K562 (cell line): ENCODE measurements around the gene DPAGT1. TPM values are rescaled to one million over a fixed set of nuclear protein-coding genes. Genes with fewer than 3 reads are reported as not detected.

Source experiments
- ATF4 ChIP-seq: fragments of 450-650 bp; formaldehyde crosslinking; IDR thresholded peaks from 2 replicates; pipeline ENCODE4 v1.4.0; 2022; ENCODE audit warnings: mild to moderate bottlenecking, moderate library complexity
- CBX2 ChIP-seq: fragments of 200-600 bp; sonication (generic); IDR thresholded peaks from one replicate; pipeline ENCODE4 v1.6.1; 2012; ENCODE audit warnings: mild to moderate bottlenecking, low read length, inconsistent platforms; ENCODE audit not compliant: insufficient read depth, poor library complexity, severe bottlenecking
- ELK3 ChIP-seq: fragments of 450-650 bp; formaldehyde crosslinking; IDR thresholded peaks from 2 replicates; pipeline ENCODE4 v1.4.0; 2020; ENCODE audit warnings: mild to moderate bottlenecking
- HMG20B ChIP-seq: fragments of 250-450 bp; sonication (Bioruptor Pico); IDR thresholded peaks from 2 replicates; pipeline ENCODE4 v1.5.0; 2021; ENCODE audit warnings: mild to moderate bottlenecking
- HMGXB4 ChIP-seq: sonication (generic); formaldehyde crosslinking; IDR thresholded peaks from 2 replicates; pipeline ENCODE4 v1.8.1; 2023; ENCODE audit warnings: mild to moderate bottlenecking, missing genetic modification reagents
- KDM4B ChIP-seq, 2 experiments: fragments of 450-650 bp in 1 of 2; sonication (generic) in 1 of 2; IDR thresholded peaks; 2 replicates each; pipeline ENCODE4 v1.6.1; 2016 to 2017; ENCODE audit warnings: borderline replicate concordance in 2 of 2, antibody characterized with exemption in 1 of 2, low read depth in 1 of 2, mild to moderate bottlenecking in 1 of 2
- MYBL2 ChIP-seq, 2 experiments: fragments of 450-650 bp in 1 of 2; sonication (generic) in 1 of 2; formaldehyde crosslinking in 1 of 2; IDR thresholded peaks; 2 replicates each; pipeline versions ENCODE4 v1.6.1 to v1.8.1; 2017 to 2022; ENCODE audit warnings: borderline replicate concordance in 1 of 2, inconsistent platforms in 1 of 2, low read depth in 1 of 2, mild to moderate bottlenecking in 1 of 2, missing genetic modification reagents in 1 of 2, moderate library complexity in 1 of 2
- POU5F1 ChIP-seq: fragments of 150-350 bp; IDR thresholded peaks from 2 replicates; pipeline ENCODE4 v1.6.1; 2014; ENCODE audit warnings: borderline replicate concordance, low read length, low read depth, mild to moderate bottlenecking; ENCODE audit not compliant: partially characterized antibody
- SNAPC5 ChIP-seq: fragments of 250-450 bp; sonication (Bioruptor Pico); IDR thresholded peaks from 2 replicates; pipeline ENCODE4 v1.8.0; 2021; ENCODE audit warnings: moderate library complexity, mild to moderate bottlenecking, inconsistent platforms
- polyA plus RNA-seq, 8 experiments: library from polyadenylated mRNA; depleted of rRNA in 4 of 8; stranded (reverse) in 5 of 8; unstranded in 3 of 8; fragments of >200 nt; fragmentation: Nextera tagmentation in 2 of 8; fragmentation: Illumina TruSeq in 1 of 8; extraction: Ambion mirVana in 2 of 8; extraction: Trizol in 1 of 8; gene quantifications; 2 replicates each; pipeline versions ENCODE4 v1.2.1 to v1.2.3, GENCODE V29; 2011 to 2014; ENCODE audit warnings: inconsistent platforms in 1 of 8, missing spikeins in 1 of 8
- total RNA-seq, 7 experiments: library from RNA; depleted of rRNA in 6 of 7; stranded (reverse); fragments of >200 nt in 6 of 7; fragmentation: Illumina TruSeq in 2 of 7; extraction: Trizol in 2 of 7; gene quantifications; 2 replicates each; pipeline versions ENCODE4 v1.2.1 to v1.2.3, GENCODE V29; 2011 to 2021; ENCODE audit warnings: low replicate concordance in 1 of 7

The DPAGT1 gene
- total and polyA plus RNA-seq, 9 of the 15 experiments (the other 6 are each of a cell fraction or from before 2014, with no cell fraction given) = 29.9 to 135 (median 85.0) TPM

GRCh38 chr11:119062779-119063178 is 38.9 kb downstream of the DPAGT1 start (continued):
- TF ChIP-seq CBX2 = no peak
- no peak for TF ChIP-seq ATF4
- no peak for TF ChIP-seq HMG20B (CRISPR knock-in tag)
- no peak for TF ChIP-seq ELK3 (CRISPR knock-in tag)
- TF ChIP-seq POU5F1 = no peak
- TF ChIP-seq SNAPC5 (CRISPR knock-in tag) = no peak
- TF ChIP-seq MYBL2 (IDR thresholded peaks at IDR 0.05; ENCODE audit: low read depth) = no peak
- TF ChIP-seq MYBL2 (CRISPR knock-in tag; IDR thresholded peaks at IDR 0.05; ENCODE audit: borderline replicate concordance) = no peak
- TF ChIP-seq KDM4B (IDR thresholded peaks at IDR 0.05; ENCODE audit: borderline replicate concordance in 2 of 2, low read depth in 1 of 2) = no peak
- no peak for TF ChIP-seq HMGXB4 (CRISPR knock-in tag)
